ENCODE measurements around the gene ACTMAP. TPM values are rescaled to one million over a fixed set of nuclear protein-coding genes. Genes with fewer than 3 reads are reported as not detected.

Gene ACTMAP
- total and polyA plus RNA-seq, 5 donors from 2014 or later, result 2.1 to 5.5 (median 3.1) TPM

- H3K27me3 Mint-ChIP-seq, result peaks cover 8% of the 10 kb centered on the region
These were observed 28.5 kb upstream of the ACTMAP start for GRCh38 chr19:40778706-40779284.

GRCh38 chr19:40777937-40778705 lies 27.8 kb upstream of the ACTMAP start, which contains the start of gene RAB4B:
Gene RAB4B, plus strand, starts transcription at chr19:40778247. Its CDS starts 129 bp downstream, at chr19:40778376.
- Mint-ChIP-seq H3K27me3 (peaks cover 8% of the 10 kb centered on the region), H3K27ac (peak within 1 kb of the TSS; percentile 94 to 98 (median 97)), H3K4me1 (peaks cover 0 to 45% (median 20%) of the 10 kb centered on the region in 4 donors), H3K36me3 (peaks cover 13% of the 10 kb centered on the region), H3K9me3 (no peaks in the 10 kb centered on the region), H3K4me3 (peak within 1 kb of the TSS; percentile 94 to 99 (median 98))
- peaks cover 2% of the 10 kb centered on the region for H3K36me3 ChIP-seq (ENCODE audit: control insufficient read depth, insufficient read depth, low read length)
- peak; percentile 86 to 87 for ATAC-seq (ENCODE audit: low read depth in 2 of 2)
- peaks cover 22% of the 10 kb centered on the region for H3K4me1 ChIP-seq (ENCODE audit: control insufficient read depth, insufficient read depth, low read length, poor library complexity, severe bottlenecking)
- peak; percentile 100 for DNase-seq
- peak within 1 kb of the TSS; percentile 98 for H3K27ac ChIP-seq (ENCODE audit: insufficient read depth, low read length, poor library complexity, severe bottlenecking)
- no peaks in the 10 kb centered on the region for H3K27me3 ChIP-seq (ENCODE audit: control insufficient read depth, insufficient read depth, low read length)
- H3K4me3 ChIP-seq (ENCODE audit: low read depth, low read length), result peak within 1 kb of the TSS; percentile 97
- H3K9me3 ChIP-seq (ENCODE audit: control insufficient read depth in 2 of 2, low read length in 2 of 2), result no peaks in the 10 kb centered on the region

More at GRCh38 chr19:40778706-40779284, 28.5 kb upstream of the ACTMAP start:
- H3K4me3 Mint-ChIP-seq, result peak overlapping the region; percentile 94 to 99 (median 98)
- Histone ChIP-seq H3K4me1 (ENCODE audit: control insufficient read depth, insufficient read depth, low read length, poor library complexity, severe bottlenecking) (peaks cover 22% of the 10 kb centered on the region), H3K9me3 (ENCODE audit: control insufficient read depth in 2 of 2, low read length in 2 of 2) (no peaks in the 10 kb centered on the region), H3K27me3 (ENCODE audit: control insufficient read depth, insufficient read depth, low read length) (no peaks in the 10 kb centered on the region), H3K36me3 (ENCODE audit: control insufficient read depth, insufficient read depth, low read length) (peaks cover 2% of the 10 kb centered on the region), H3K4me3 (ENCODE audit: low read depth, low read length) (peak overlapping the region; percentile 77), H3K27ac (ENCODE audit: insufficient read depth, low read length, poor library complexity, severe bottlenecking) (peak overlapping the region; percentile 98)
- ATAC-seq (ENCODE audit: low read depth in 2 of 2) (no peak), DNase-seq (no peak)
- peak overlapping the region; percentile 94 to 98 (median 97) for H3K27ac Mint-ChIP-seq
- H3K9me3 Mint-ChIP-seq, result no peaks in the 10 kb centered on the region
- peaks cover 0 to 47% (median 22%) of the 10 kb centered on the region in 4 donors for H3K4me1 Mint-ChIP-seq
- peaks cover 17% of the 10 kb centered on the region for H3K36me3 Mint-ChIP-seq

GRCh38 chr19:40777645-40777936 lies 27.3 kb upstream of the ACTMAP start:
- peak overlapping the region; percentile 94 to 99 (median 98) for H3K4me3 Mint-ChIP-seq
- H3K27ac Mint-ChIP-seq, result peak overlapping the region; percentile 94 to 98 (median 97)
- Histone ChIP-seq H3K4me3 (ENCODE audit: low read depth, low read length) (peak overlapping the region; percentile 97), H3K36me3 (ENCODE audit: control insufficient read depth, insufficient read depth, low read length) (peaks cover 2% of the 10 kb centered on the region), H3K27ac (ENCODE audit: insufficient read depth, low read length, poor library complexity, severe bottlenecking) (peak overlapping the region; percentile 98), H3K27me3 (ENCODE audit: control insufficient read depth, insufficient read depth, low read length) (no peaks in the 10 kb centered on the region), H3K9me3 (ENCODE audit: control insufficient read depth in 2 of 2, low read length in 2 of 2) (no peaks in the 10 kb centered on the region), H3K4me1 (ENCODE audit: control insufficient read depth, insufficient read depth, low read length, poor library complexity, severe bottlenecking) (peaks cover 22% of the 10 kb centered on the region)
- peaks cover 8% of the 10 kb centered on the region for H3K27me3 Mint-ChIP-seq
- ATAC-seq (ENCODE audit: low read depth in 2 of 2) (no peak), DNase-seq (no peak)
- peaks cover 12% of the 10 kb centered on the region for H3K36me3 Mint-ChIP-seq
- H3K4me1 Mint-ChIP-seq, result peaks cover 0 to 45% (median 20%) of the 10 kb centered on the region in 4 donors
- no peaks in the 10 kb centered on the region for H3K9me3 Mint-ChIP-seq

GRCh38 chr19:40776932-40777644 lies 26.8 kb upstream of the ACTMAP start:
- no peaks in the 10 kb centered on the region for H3K27me3 ChIP-seq (ENCODE audit: control insufficient read depth, insufficient read depth, low read length)
- H3K4me3 Mint-ChIP-seq, result peak overlapping the region; percentile 94 to 99 (median 98)
- peaks cover 0 to 42% (median 19%) of the 10 kb centered on the region in 4 donors for H3K4me1 Mint-ChIP-seq
- H3K4me3 ChIP-seq (ENCODE audit: low read depth, low read length), result peak overlapping the region; percentile 97
- H3K36me3 Mint-ChIP-seq, result peaks cover 9% of the 10 kb centered on the region
- ATAC-seq (ENCODE audit: low read depth in 2 of 2), result peak; percentile 68 to 70
- no peaks in the 10 kb centered on the region for H3K9me3 ChIP-seq (ENCODE audit: control insufficient read depth in 2 of 2, low read length in 2 of 2)
- H3K4me1 ChIP-seq (ENCODE audit: control insufficient read depth, insufficient read depth, low read length, poor library complexity, severe bottlenecking), result peaks cover 22% of the 10 kb centered on the region
- H3K27ac Mint-ChIP-seq, result peak overlapping the region; percentile 94 to 98 (median 97)
- DNase-seq, result peak; percentile 87 to 97 (median 90)
- H3K27me3 Mint-ChIP-seq, result peaks cover 8% of the 10 kb centered on the region
- H3K36me3 ChIP-seq (ENCODE audit: control insufficient read depth, insufficient read depth, low read length), result peaks cover 2% of the 10 kb centered on the region
- H3K9me3 Mint-ChIP-seq, result no peaks in the 10 kb centered on the region
- H3K27ac ChIP-seq (ENCODE audit: insufficient read depth, low read length, poor library complexity, severe bottlenecking), result peak overlapping the region; percentile 98

- Mint-ChIP-seq H3K4me3 (peak overlapping the region in 3 of 4 donors; percentile 22 to 98 (median 79)), H3K36me3 (peaks cover 6% of the 10 kb centered on the region)
These were observed 26.1 kb upstream of the ACTMAP start for GRCh38 chr19:40776364-40776763.

GRCh38 chr19:40775632-40776022 lies 25.4 kb upstream of the ACTMAP start:
- DNase-seq (no peak), ATAC-seq (ENCODE audit: low read depth in 2 of 2) (no peak)
- peaks cover 22% of the 10 kb centered on the region for H3K4me1 ChIP-seq (ENCODE audit: control insufficient read depth, insufficient read depth, low read length, poor library complexity, severe bottlenecking)
- H3K4me3 Mint-ChIP-seq, result peak overlapping the region in 1 of 4 donors; percentile 78
- no peaks in the 10 kb centered on the region for H3K9me3 ChIP-seq (ENCODE audit: control insufficient read depth in 2 of 2, low read length in 2 of 2)
- H3K4me3 ChIP-seq (ENCODE audit: low read depth, low read length), result no peak overlapping the region
- peaks cover 0 to 3% (median 0%) of the 10 kb centered on the region in 7 donors for H3K9me3 Mint-ChIP-seq
- H3K27ac ChIP-seq (ENCODE audit: insufficient read depth, low read length, poor library complexity, severe bottlenecking), result no peak overlapping the region
- H3K27ac Mint-ChIP-seq, result peak overlapping the region in 1 of 3 donors; percentile 41
- H3K36me3 Mint-ChIP-seq, result peaks cover 8% of the 10 kb centered on the region
- no peaks in the 10 kb centered on the region for H3K36me3 ChIP-seq (ENCODE audit: control insufficient read depth, insufficient read depth, low read length)
- H3K4me1 Mint-ChIP-seq, result peaks cover 6 to 43% (median 24%) of the 10 kb centered on the region in 4 donors
- no peaks in the 10 kb centered on the region for H3K27me3 ChIP-seq (ENCODE audit: control insufficient read depth, insufficient read depth, low read length)
- peaks cover 8% of the 10 kb centered on the region for H3K27me3 Mint-ChIP-seq

More at GRCh38 chr19:40776364-40776763, 26.1 kb upstream of the ACTMAP start:
- Histone ChIP-seq H3K36me3 (ENCODE audit: control insufficient read depth, insufficient read depth, low read length) (peaks cover under 1% of the 10 kb centered on the region), H3K4me3 (ENCODE audit: low read depth, low read length) (no peak overlapping the region), H3K9me3 (ENCODE audit: control insufficient read depth in 2 of 2, low read length in 2 of 2) (no peaks in the 10 kb centered on the region), H3K27ac (ENCODE audit: insufficient read depth, low read length, poor library complexity, severe bottlenecking) (no peak overlapping the region), H3K4me1 (ENCODE audit: control insufficient read depth, insufficient read depth, low read length, poor library complexity, severe bottlenecking) (peaks cover 22% of the 10 kb centered on the region), H3K27me3 (ENCODE audit: control insufficient read depth, insufficient read depth, low read length) (no peaks in the 10 kb centered on the region)
- ATAC-seq (ENCODE audit: low read depth in 2 of 2) (no peak), DNase-seq (no peak)
- Mint-ChIP-seq H3K27me3 (peaks cover 8% of the 10 kb centered on the region), H3K27ac (peak overlapping the region; percentile 69 to 98 (median 97)), H3K9me3 (no peaks in the 10 kb centered on the region), H3K4me1 (peaks cover under 1 to 40% (median 19%) of the 10 kb centered on the region in 4 donors)

- H3K27ac ChIP-seq (ENCODE audit: insufficient read depth, low read length, poor library complexity, severe bottlenecking), result no peak within 1 kb of the TSS
- no peaks in the 10 kb centered on the region for H3K9me3 ChIP-seq (ENCODE audit: control insufficient read depth in 2 of 2, low read length in 2 of 2)
- peaks cover 8% of the 10 kb centered on the region for H3K27me3 Mint-ChIP-seq
- peak within 1 kb of the TSS in 2 of 3 donors; percentile 69 to 97 for H3K27ac Mint-ChIP-seq
- DNase-seq (no peak), ATAC-seq (ENCODE audit: low read depth in 2 of 2) (no peak)
- H3K36me3 ChIP-seq (ENCODE audit: control insufficient read depth, insufficient read depth, low read length), result no peaks in the 10 kb centered on the region
- H3K4me3 ChIP-seq (ENCODE audit: low read depth, low read length), result no peak within 1 kb of the TSS
- H3K4me3 Mint-ChIP-seq, result peak within 1 kb of the TSS in 3 of 4 donors; percentile 22 to 79 (median 37)
- peaks cover 9% of the 10 kb centered on the region for H3K36me3 Mint-ChIP-seq
- peaks cover 0 to 3% (median 0%) of the 10 kb centered on the region in 7 donors for H3K9me3 Mint-ChIP-seq
- H3K4me1 ChIP-seq (ENCODE audit: control insufficient read depth, insufficient read depth, low read length, poor library complexity, severe bottlenecking), result peaks cover 22% of the 10 kb centered on the region
- H3K27me3 ChIP-seq (ENCODE audit: control insufficient read depth, insufficient read depth, low read length), result no peaks in the 10 kb centered on the region
- peaks cover 6 to 40% (median 24%) of the 10 kb centered on the region in 4 donors for H3K4me1 Mint-ChIP-seq
These were observed 24.8 kb upstream of the ACTMAP start, which contains the start of gene MIA for GRCh38 chr19:40774916-40775631. Gene MIA, plus strand, starts transcription at chr19:40775521. Its CDS starts 22 bp downstream, at chr19:40775543.
